SK-N-MC (cell line): ENCODE measurements around the gene SERPINA5.
"Not testable (repeated sequence)": the region's sequence is repeated elsewhere in the genome, so short reads cannot be mapped to it uniquely, and the experiment has no call there.

Source experiments
- DNase-seq: peaks from one replicate; pipeline ENCODE4 v3.0.0-alpha.2; 2011; ENCODE audit warnings: low read depth, low spot score
- H3K27ac ChIP-seq: fragments of 200-600 bp; sonication (generic); 2 replicates; pipeline ENCODE4 v1.5.1; 2016; ENCODE audit warnings: mixed run types
- H3K36me3 ChIP-seq: fragments of 200-600 bp; sonication (generic); 2 replicates; pipeline ENCODE4 v1.6.1; 2017; ENCODE audit warnings: antibody characterized with exemption, low read length, mixed read lengths; ENCODE audit not compliant: insufficient read depth
- H3K4me3 ChIP-seq: fragments of 200-600 bp; sonication (generic); 2 replicates; pipeline ENCODE4 v1.5.1; 2016
- H3K9ac ChIP-seq: fragments of 200-600 bp; sonication (generic); 2 replicates; pipeline ENCODE4 v1.8.0; 2017; ENCODE audit warnings: mixed run types, mixed read lengths; ENCODE audit not compliant: insufficient read length
- H3K9me3 ChIP-seq: fragments of 200-600 bp; sonication (generic); 2 replicates; pipeline ENCODE4 v1.6.1; 2017; ENCODE audit warnings: low read depth, mild to moderate bottlenecking, antibody characterized with exemption, low read length, moderate library complexity, mixed read lengths
- EZH2 ChIP-seq: fragments of 200-600 bp; sonication (generic); IDR thresholded peaks from one replicate; pipeline ENCODE4 v1.6.1; 2017; ENCODE audit warnings: antibody characterized with exemption
- FOXP2 ChIP-seq: optimal IDR thresholded peaks from 2 replicates; pipeline ENCODE3; 2011; ENCODE audit warnings: mild to moderate bottlenecking, moderate library complexity; ENCODE audit not compliant: insufficient read depth; ENCODE audit errors: extremely low read length, control extremely low read depth
- POLR2AphosphoS5 ChIP-seq: IDR thresholded peaks from 2 replicates; pipeline ENCODE4 v1.6.1; 2012; ENCODE audit warnings: mild to moderate bottlenecking, low read depth, low read length, borderline replicate concordance

SERPINA5 gene

GRCh38 chr14:94599656-94600004 lies 18.4 kb downstream of the SERPINA5 start:
- Histone ChIP-seq H3K4me3 (no peak overlapping the region), H3K27ac (no peak overlapping the region), H3K36me3 (no peaks in the 10 kb centered on the region), H3K9me3 (no peaks in the 10 kb centered on the region), H3K9ac (no peak overlapping the region)
- no peak for DNase-seq
- TF ChIP-seq EZH2 (no peak), FOXP2 (no peak)

GRCh38 chr14:94600148-94600545 lies 18.9 kb downstream of the SERPINA5 start:
- Histone ChIP-seq H3K9me3 (no peaks in the 10 kb centered on the region), H3K4me3 (no peak overlapping the region), H3K27ac (no peak overlapping the region), H3K9ac (no peak overlapping the region), H3K36me3 (no peaks in the 10 kb centered on the region)
- TF ChIP-seq EZH2 (no peak), POLR2AphosphoS5 (no peak), FOXP2 (no peak)
- no peak for DNase-seq

GRCh38 chr14:94601884-94602391 lies 20.7 kb downstream of the SERPINA5 start:
- no peaks in the 10 kb centered on the region for H3K36me3 ChIP-seq
- H3K9me3 ChIP-seq, result no peaks in the 10 kb centered on the region
- TF ChIP-seq EZH2, result no peak
- no peak for TF ChIP-seq FOXP2
- no peak for TF ChIP-seq POLR2AphosphoS5
- H3K4me3 ChIP-seq, result no peak overlapping the region
- H3K27ac ChIP-seq, result no peak overlapping the region
- DNase-seq, result no peak
- H3K9ac ChIP-seq, result no peak overlapping the region

GRCh38 chr14:94602722-94603121 lies 21.5 kb downstream of the SERPINA5 start:
- H3K9ac ChIP-seq, result no peak overlapping the region
- no peaks in the 10 kb centered on the region for H3K36me3 ChIP-seq
- no peaks in the 10 kb centered on the region for H3K9me3 ChIP-seq
- H3K4me3 ChIP-seq, result no peak overlapping the region
- TF ChIP-seq POLR2AphosphoS5 (no peak), EZH2 (no peak), FOXP2 (no peak)
- no peak for DNase-seq
- H3K27ac ChIP-seq, result no peak overlapping the region

- H3K27ac ChIP-seq, result no peak overlapping the region
- no peaks in the 10 kb centered on the region for H3K9me3 ChIP-seq
- H3K36me3 ChIP-seq, result no peaks in the 10 kb centered on the region
- no peak for DNase-seq
- no peak for TF ChIP-seq EZH2
- no peak for TF ChIP-seq FOXP2
- TF ChIP-seq POLR2AphosphoS5, result no peak
- H3K4me3 ChIP-seq, result no peak overlapping the region
- no peak overlapping the region for H3K9ac ChIP-seq
Observed at GRCh38 chr14:94605361-94605760, 24.1 kb downstream of the SERPINA5 start.

- not testable (repeated sequence) for DNase-seq, H3K36me3 ChIP-seq, H3K9me3 ChIP-seq, H3K9ac ChIP-seq, H3K4me3 ChIP-seq, H3K27ac ChIP-seq
Observed at GRCh38 chr14:94608966-94609365, 27.7 kb downstream of the SERPINA5 start.

GRCh38 chr14:94611179-94611578 lies 30.0 kb downstream of the SERPINA5 start:
- Histone ChIP-seq H3K9me3 (no peaks in the 10 kb centered on the region), H3K9ac (no peak overlapping the region), H3K36me3 (no peaks in the 10 kb centered on the region), H3K27ac (no peak overlapping the region), H3K4me3 (no peak overlapping the region)
- no peak for DNase-seq
- TF ChIP-seq POLR2AphosphoS5 (no peak), EZH2 (no peak)

- Histone ChIP-seq H3K9ac (no peak within 1 kb of the TSS), H3K9me3 (no peaks in the 10 kb centered on the region), H3K4me3 (no peak within 1 kb of the TSS), H3K27ac (no peak within 1 kb of the TSS), H3K36me3 (no peaks in the 10 kb centered on the region)
- TF ChIP-seq FOXP2 (no peak), POLR2AphosphoS5 (no peak), EZH2 (no peak)
- DNase-seq, result no peak
Observed at GRCh38 chr14:94612174-94612573, 30.9 kb downstream of the SERPINA5 start, which contains the start of gene SERPINA3. TSS of gene SERPINA3 (plus strand) at chr14:94612391. CDS start at chr14:94614442, 2,051 bp downstream.

GRCh38 chr14:94612580-94613554 lies 31.6 kb downstream of the SERPINA5 start:
- no peaks in the 10 kb centered on the region for H3K36me3 ChIP-seq
- TF ChIP-seq POLR2AphosphoS5 (no peak), EZH2 (no peak), FOXP2 (no peak)
- H3K9me3 ChIP-seq, result no peaks in the 10 kb centered on the region
- no peak for DNase-seq
- H3K4me3 ChIP-seq, result no peak overlapping the region
- no peak overlapping the region for H3K27ac ChIP-seq
- no peak overlapping the region for H3K9ac ChIP-seq
